Activated naive CD8-positive, alpha-beta T cell treated with anti-CD3 and anti-CD28 coated beads for 36 hours (primary cell): ENCODE results near the gene GALNS. TPM values are rescaled to one million over a fixed set of nuclear protein-coding genes. Genes with fewer than 3 reads are reported as not detected.
"Not testable (repeated sequence)": the region's sequence is repeated elsewhere in the genome, so short reads cannot be mapped to it uniquely, and the experiment has no call there.

Experiments used
- DNase-seq: peaks from one replicate; pipeline ENCODE4 v3.0.0; 2021
- H3K27ac Mint-ChIP-seq: one replicate; pipeline ENCODE4 v1.8.0; 2022; ENCODE audit warnings: mild to moderate bottlenecking, moderate library complexity, mixed read lengths
- H3K27me3 Mint-ChIP-seq: one replicate; pipeline ENCODE4 v1.8.0; 2022; ENCODE audit warnings: mild to moderate bottlenecking, mixed read lengths
- H3K36me3 Mint-ChIP-seq: one replicate; pipeline ENCODE4 v1.8.0; 2021; ENCODE audit warnings: mild to moderate bottlenecking, mixed read lengths
- H3K4me1 Mint-ChIP-seq: one replicate; pipeline ENCODE4 v1.8.0; 2021; ENCODE audit warnings: mixed read lengths
- H3K4me3 Mint-ChIP-seq: one replicate; pipeline ENCODE4 v1.8.0; 2022; ENCODE audit warnings: mild to moderate bottlenecking, moderate library complexity, mixed read lengths
- H3K9me3 Mint-ChIP-seq: one replicate; pipeline ENCODE4 v1.8.0; 2022; ENCODE audit warnings: mixed read lengths
- total RNA-seq, 2 experiments: library from RNA; stranded (reverse); gene quantifications; one replicate each; pipeline ENCODE4 v1.2.3, GENCODE V29; 2021

Gene GALNS
- total RNA-seq, 2 experiments from 2014 or later = 14.7 to 14.9 TPM

DNA sequence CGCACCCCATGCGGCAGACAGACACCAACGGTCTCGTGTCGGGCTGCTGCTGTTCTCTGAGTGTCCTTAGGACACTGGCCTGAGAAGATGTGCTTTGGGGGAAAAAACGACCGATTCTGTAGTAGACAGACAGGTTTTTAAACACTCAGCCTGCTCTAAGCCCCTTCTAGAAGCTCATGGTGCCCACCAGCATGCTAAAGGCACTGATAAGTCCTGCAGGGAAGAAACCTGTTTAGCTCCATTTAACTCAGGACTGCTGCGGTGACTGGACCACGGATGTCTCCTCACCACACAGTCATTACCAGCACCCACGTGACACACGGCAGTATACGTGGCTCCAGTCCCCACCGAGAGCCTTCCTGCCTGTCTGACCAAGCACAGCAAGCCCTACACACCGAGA is 26.0 kb downstream of the GALNS start:
- no peaks in the 10 kb centered on the region for H3K36me3 Mint-ChIP-seq
- no peaks in the 10 kb centered on the region for H3K4me1 Mint-ChIP-seq
- H3K4me3 Mint-ChIP-seq = no peak overlapping the region
- H3K27ac Mint-ChIP-seq = no peak overlapping the region
- H3K9me3 Mint-ChIP-seq = no peaks in the 10 kb centered on the region
- H3K27me3 Mint-ChIP-seq = no peaks in the 10 kb centered on the region
- DNase-seq = no peak

DNA sequence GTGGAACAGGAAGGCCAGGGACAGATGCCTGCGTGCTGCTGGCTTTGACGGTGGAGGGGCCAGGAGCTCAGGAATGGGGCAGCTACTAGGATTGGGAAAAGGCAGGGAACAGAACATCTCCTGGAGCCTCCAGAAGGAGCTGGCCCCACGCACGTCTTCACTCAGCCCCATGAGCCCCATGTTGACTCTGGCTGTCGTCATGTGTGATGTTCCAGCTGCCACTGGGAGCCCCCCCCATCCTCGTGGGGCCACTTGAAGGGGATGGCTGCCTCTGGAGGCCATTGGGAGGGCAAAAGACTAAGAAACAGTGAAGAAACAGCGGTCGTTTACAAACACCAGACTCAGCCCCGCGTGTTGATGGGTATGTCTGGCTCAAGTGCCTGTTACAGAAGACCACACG is 26.5 kb downstream of the GALNS start:
- Mint-ChIP-seq H3K4me1 (no peaks in the 10 kb centered on the region), H3K9me3 (no peaks in the 10 kb centered on the region), H3K4me3 (no peak overlapping the region), H3K27ac (no peak overlapping the region), H3K27me3 (no peaks in the 10 kb centered on the region), H3K36me3 (no peaks in the 10 kb centered on the region)
- DNase-seq = no peak

DNA sequence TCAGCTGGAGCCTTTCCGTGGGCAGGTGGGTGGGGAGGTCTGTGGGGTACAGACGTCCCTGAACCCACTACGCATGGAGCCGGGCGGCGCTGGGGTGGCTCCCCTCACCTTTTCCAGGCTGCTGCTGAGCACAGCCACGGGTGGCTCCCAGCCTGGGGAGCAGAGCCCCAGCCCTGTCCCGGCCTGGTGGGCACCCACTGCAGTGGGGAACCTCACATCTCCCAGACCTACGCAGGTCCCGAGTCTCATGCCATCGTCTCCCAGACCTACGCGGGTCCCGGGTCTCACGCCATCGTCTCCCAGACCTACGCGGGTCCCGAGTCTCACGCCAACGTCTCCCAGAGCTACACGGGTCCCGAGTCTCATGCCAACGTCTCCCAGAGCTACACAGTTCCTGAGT is 28.0 kb downstream of the GALNS start:
- Mint-ChIP-seq H3K36me3 (no peaks in the 10 kb centered on the region), H3K4me1 (no peaks in the 10 kb centered on the region), H3K9me3 (no peaks in the 10 kb centered on the region), H3K27me3 (no peaks in the 10 kb centered on the region), H3K27ac (no peak overlapping the region), H3K4me3 (no peak overlapping the region)
- DNase-seq = no peak

DNA sequence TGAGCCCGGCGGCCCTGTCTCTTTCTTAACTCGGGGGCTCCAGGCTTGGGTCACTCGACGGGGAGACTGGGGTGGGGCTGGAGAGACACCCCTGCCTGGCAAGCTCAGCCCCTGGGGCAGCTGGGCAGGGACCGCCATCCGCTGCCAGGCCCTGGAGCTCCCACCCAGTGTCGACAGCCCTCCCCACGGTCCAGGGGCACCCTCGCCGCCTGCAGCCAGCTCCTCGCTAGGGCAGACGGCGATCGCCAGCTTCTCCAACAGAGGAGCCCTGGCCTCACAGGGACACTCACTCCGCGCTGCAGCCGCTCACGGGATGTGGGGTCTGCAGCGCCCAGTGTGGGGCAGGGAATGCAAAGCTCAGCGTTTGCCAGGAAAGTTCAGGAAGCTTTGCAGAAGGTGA is 29.0 kb downstream of the GALNS start:
- Mint-ChIP-seq H3K27ac (no peak overlapping the region), H3K9me3 (no peaks in the 10 kb centered on the region), H3K4me1 (no peaks in the 10 kb centered on the region), H3K4me3 (no peak overlapping the region), H3K27me3 (no peaks in the 10 kb centered on the region), H3K36me3 (no peaks in the 10 kb centered on the region)
- DNase-seq = no peak

DNA sequence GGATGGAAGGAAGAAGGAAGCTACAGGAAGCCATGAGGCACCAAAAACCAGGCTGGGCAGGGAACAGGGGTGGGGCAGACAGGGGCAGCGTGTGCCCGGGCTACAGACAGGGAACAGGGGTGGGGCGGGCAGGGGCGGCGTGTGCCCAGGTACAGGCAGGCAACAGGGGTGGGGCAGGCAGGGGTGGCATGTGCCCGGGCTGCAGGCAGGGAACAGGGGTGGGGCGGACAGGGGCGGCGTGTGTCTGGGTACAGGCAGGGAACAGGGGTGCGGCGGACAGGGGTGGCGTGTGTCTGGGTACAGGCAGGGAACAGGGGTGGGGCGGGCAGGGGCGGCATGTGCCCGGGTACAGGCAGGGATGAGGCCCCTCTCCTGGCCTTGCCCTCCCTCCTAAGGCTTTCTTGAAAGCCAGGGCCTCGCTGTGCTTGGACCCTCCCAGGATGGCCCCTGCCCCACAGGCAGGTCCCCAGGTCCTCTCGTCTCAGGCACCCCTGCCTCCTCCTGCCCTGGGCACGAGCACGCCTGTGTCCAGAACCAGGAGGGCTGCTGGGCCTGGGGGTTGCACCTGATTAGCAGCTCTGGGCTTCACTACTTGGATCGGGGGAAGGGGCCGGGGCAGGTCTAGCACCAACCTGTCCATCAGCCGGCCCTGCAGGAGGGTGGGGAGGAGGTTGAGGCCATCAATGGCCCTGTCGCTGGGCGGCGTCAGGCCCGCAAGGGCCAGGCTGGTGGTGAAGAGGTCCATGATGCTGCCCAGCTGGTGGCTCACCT is 30.5 kb downstream of the GALNS start:
- no peaks in the 10 kb centered on the region for H3K27me3 Mint-ChIP-seq

DNA sequence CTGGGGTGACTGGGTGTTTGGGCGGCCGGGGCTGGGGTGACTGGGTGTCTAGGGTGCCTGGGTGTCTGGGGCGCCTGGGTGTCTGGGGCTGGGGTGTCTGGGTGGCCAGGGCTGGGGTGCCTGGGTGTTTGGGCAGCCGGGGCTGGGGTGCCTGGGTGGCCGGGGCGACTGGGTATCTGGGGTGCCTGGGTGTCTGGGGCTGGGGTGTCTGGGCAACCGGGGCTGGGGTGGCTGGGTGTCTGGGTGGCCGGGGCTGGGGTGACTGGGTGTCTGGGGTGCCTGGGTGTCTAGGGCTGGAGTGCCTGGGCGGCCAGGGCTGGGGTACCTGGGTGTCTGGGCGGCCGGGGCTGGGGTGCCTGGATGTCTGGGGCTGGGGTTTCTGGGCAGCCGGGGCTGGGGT is 31.6 kb downstream of the GALNS start:
- Mint-ChIP-seq H3K36me3 (no peaks in the 10 kb centered on the region), H3K4me3 (no peak overlapping the region), H3K9me3 (no peaks in the 10 kb centered on the region), H3K4me1 (no peaks in the 10 kb centered on the region), H3K27ac (no peak overlapping the region), H3K27me3 (no peaks in the 10 kb centered on the region)
- DNase-seq = no peak

More for the DNA sequence above, 30.5 kb downstream of the GALNS start:
- Mint-ChIP-seq H3K27ac (no peak overlapping the region), H3K36me3 (no peaks in the 10 kb centered on the region), H3K4me3 (no peak overlapping the region), H3K9me3 (no peaks in the 10 kb centered on the region), H3K4me1 (no peaks in the 10 kb centered on the region)
- no peak for DNase-seq

DNA sequence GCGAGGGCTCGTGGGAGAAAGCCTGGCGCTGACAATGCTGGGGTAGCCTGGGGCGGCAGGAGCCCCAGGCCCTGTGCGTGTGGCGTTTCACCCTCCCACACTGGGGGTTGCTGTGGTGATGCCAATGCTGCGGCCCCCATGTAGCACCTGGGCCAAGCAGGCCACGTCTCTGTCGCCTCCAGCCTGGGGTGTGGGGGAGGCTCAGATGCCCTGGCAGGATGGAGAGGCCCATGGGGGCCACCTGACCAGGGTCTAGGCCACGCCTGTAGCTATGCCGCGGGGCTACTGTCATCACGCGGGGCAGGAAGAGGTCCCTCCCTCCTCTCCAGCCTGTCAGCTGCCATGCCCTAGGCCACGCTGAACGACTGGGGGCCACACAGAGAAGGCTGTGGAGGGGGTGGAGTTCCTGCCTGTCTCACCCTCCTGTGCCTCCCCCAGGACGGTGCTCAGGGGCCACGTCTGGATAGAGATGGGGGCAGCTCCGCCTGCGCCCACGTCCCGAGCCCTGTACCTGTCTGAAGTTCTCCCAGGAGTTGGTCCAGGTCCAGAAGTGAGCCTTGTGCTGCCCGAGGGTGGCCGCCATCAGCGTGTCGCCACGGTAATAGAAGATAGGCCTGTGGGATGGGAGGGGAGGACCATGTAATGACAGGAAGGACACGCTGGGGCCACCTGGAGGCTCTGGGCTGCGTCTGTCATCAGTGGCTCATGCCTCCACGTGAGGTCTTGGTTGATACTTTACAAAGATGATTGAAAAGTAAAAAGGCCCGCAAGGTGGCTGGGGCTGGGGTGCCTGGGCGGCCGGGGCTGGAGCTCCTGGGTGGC is 32.3 kb downstream of the GALNS start:
- no peaks in the 10 kb centered on the region for H3K4me1 Mint-ChIP-seq
- no peaks in the 10 kb centered on the region for H3K9me3 Mint-ChIP-seq
- H3K4me3 Mint-ChIP-seq = no peak overlapping the region
- no peaks in the 10 kb centered on the region for H3K36me3 Mint-ChIP-seq
- no peak overlapping the region for H3K27ac Mint-ChIP-seq
- DNase-seq = no peak
- no peaks in the 10 kb centered on the region for H3K27me3 Mint-ChIP-seq

DNA sequence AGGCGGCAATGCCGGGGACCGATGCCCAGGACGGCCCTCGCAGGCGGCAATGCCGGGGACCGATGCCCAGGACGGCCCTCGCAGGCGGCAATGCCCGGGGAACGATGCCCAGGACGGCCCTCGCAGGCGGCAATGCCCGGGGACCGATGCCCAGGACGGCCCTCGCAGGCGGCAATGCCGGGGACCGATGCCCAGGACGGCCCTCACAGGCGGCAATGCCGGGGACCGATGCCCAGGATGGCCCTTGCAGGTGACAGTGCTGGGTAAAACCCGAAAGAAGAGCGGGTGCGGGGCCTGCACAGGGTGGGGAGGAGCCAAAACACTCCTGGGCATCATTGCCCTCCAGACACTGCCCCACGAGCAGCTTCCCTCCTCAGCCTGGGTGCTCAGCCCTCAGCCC is 33.1 kb downstream of the GALNS start:
- H3K4me1 Mint-ChIP-seq, DNase-seq, H3K36me3 Mint-ChIP-seq, H3K27me3 Mint-ChIP-seq, H3K9me3 Mint-ChIP-seq, H3K27ac Mint-ChIP-seq, H3K4me3 Mint-ChIP-seq: not testable (repeated sequence)

DNA sequence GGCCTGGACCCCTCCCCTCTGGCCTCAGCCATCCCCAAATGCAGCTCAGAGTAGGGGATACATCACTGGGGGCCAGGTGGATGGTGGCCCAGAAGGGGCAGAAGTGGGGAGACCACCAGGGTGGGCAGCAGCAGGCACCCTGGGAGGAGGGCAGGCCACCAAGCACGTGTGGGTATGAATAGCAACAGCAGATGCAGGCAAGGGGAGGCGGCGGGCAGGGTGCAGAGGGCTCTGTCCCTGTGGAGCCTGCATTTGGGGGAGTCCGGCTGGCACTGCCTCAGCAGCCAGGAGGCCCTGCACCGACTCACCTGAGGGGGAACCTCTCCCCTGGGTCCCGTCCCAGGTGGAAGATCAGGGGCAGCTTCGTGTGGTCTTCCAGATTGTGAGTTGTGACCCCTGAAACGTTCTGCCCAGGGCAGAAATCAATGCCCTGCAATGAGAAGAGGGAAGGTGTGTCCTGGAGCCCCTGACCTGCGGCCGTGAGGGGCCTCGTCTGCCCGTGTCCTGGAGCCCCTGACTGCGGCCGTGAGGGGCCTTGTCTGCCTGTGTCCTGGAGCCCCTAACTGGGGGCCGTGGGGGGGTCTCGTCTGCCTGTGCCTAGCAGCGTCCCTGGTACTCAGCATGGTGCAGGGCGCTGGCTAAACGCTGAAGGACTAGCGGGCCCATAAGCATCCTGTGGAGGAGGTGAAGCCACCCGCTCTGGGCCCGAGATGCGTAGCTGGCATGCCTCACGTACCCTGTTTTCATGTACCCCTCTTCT is 34.3 kb downstream of the GALNS start:
- DNase-seq = no peak
- Mint-ChIP-seq H3K36me3 (no peaks in the 10 kb centered on the region), H3K27me3 (no peaks in the 10 kb centered on the region), H3K27ac (no peak overlapping the region), H3K4me1 (no peaks in the 10 kb centered on the region), H3K4me3 (no peak overlapping the region), H3K9me3 (no peaks in the 10 kb centered on the region)

DNA sequence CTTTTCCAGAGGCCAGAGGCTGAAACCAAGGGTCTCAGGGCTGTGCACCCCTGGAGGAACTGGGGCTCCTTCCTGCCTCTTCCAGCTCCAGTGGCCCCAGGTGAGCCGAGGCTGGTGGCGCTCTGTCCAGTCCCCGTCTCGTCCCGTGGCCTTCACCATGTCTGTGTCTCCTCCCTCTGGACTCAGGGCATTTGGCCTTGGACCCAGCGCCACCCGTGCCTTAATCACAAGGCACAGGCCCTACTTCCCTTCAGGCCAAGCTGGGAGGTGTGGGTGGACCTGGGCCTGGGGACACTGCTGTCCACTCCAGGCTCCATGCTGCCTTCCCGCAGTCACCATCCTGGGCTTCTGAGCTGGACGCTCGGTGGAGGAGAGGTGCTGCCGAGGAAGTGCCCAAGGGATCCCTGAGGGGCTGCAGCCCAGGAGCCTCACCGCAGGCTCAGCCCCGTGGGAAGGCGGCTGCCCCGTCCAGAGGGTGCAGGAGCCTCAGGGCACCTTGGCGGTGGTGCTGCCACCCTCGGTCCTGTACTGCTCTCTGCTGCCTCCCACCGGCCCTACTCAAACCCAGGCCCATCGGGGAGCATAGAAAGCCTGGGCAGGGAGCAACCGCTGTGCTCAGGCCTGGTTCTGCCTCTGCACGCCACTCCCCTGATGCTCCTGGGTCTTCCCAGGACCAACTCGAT is 35.4 kb downstream of the GALNS start:
- Mint-ChIP-seq H3K27me3 (no peaks in the 10 kb centered on the region), H3K4me1 (no peaks in the 10 kb centered on the region), H3K4me3 (no peak overlapping the region), H3K36me3 (no peaks in the 10 kb centered on the region), H3K9me3 (no peaks in the 10 kb centered on the region), H3K27ac (no peak overlapping the region)
- DNase-seq = no peak

DNA sequence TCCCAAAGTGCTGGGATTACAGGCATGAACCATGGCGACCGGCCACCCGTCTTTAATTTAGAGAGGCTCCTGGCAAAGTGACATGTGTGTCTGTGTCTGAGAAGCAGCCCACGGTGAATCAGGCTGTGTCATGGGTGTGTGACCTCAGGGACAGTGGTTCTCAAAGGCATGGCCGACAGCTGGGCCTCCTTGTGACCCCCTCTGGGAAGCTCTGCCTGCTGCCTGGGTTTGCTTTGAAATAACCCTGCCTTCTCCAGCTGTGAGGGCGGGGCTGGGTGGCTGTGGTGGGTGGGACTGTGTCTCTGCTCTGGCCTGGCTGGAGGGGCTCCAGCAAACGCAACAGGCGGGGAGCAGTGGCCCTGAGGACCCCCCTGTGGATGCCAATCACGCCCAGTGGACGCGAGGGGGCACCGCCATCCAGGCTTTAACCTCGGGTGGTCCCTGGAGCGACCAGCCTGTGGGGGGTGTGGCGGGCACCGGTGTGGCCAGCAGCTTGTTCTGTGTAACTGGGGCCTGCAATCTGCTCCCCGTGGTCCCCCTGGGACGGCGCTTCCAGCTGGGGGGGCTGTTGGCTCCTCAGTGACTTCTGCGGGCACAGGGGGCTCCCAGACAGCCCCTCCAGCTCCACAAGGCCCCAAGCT is 36.2 kb downstream of the GALNS start:
- Mint-ChIP-seq H3K4me1 (no peaks in the 10 kb centered on the region), H3K36me3 (no peaks in the 10 kb centered on the region), H3K4me3 (no peak overlapping the region), H3K9me3 (no peaks in the 10 kb centered on the region), H3K27me3 (no peaks in the 10 kb centered on the region), H3K27ac (no peak overlapping the region)
- DNase-seq = no peak

DNA sequence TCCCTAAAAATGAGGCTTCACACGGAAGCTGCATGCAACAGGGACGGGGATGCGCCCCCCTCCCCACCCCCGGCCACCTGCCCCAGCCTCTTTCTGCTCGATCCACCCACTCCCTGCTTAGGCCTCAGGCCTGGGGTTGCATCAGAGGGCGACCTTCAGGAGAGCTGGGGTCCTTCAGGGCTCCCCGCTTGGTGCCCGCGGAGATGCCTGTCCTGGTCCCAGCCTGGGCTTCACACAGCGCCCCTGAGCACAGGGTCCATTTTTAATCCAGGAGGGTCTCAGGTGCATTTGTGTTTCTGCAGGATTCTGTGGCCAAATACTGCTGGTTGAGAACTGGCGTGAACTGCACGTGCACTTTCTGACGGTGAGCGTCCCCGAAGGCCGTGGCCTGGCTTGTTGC is 37.6 kb downstream of the GALNS start:
- Mint-ChIP-seq H3K27me3 (no peaks in the 10 kb centered on the region), H3K4me3 (no peak overlapping the region), H3K4me1 (no peaks in the 10 kb centered on the region), H3K27ac (no peak overlapping the region), H3K36me3 (no peaks in the 10 kb centered on the region), H3K9me3 (no peaks in the 10 kb centered on the region)
- DNase-seq = no peak

DNA sequence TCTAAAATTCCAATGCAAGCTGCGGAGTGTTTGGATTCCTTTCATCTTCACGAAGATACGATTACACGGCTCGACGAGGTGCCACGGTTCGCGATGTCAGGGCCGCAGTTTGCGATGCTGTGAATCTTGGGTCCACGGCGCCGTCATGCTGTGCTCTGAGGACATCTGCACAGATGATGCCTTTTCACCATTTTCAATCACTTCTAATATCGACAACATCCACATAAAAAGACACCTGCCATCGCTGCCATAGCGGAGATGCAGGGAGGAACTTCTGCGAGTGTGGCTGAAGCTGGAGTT is 38.2 kb downstream of the GALNS start:
- no peak for DNase-seq
- no peak overlapping the region for H3K27ac Mint-ChIP-seq
- no peak overlapping the region for H3K4me3 Mint-ChIP-seq
- H3K9me3 Mint-ChIP-seq = no peaks in the 10 kb centered on the region
- H3K27me3 Mint-ChIP-seq = no peaks in the 10 kb centered on the region
- no peaks in the 10 kb centered on the region for H3K36me3 Mint-ChIP-seq
- no peaks in the 10 kb centered on the region for H3K4me1 Mint-ChIP-seq

DNA sequence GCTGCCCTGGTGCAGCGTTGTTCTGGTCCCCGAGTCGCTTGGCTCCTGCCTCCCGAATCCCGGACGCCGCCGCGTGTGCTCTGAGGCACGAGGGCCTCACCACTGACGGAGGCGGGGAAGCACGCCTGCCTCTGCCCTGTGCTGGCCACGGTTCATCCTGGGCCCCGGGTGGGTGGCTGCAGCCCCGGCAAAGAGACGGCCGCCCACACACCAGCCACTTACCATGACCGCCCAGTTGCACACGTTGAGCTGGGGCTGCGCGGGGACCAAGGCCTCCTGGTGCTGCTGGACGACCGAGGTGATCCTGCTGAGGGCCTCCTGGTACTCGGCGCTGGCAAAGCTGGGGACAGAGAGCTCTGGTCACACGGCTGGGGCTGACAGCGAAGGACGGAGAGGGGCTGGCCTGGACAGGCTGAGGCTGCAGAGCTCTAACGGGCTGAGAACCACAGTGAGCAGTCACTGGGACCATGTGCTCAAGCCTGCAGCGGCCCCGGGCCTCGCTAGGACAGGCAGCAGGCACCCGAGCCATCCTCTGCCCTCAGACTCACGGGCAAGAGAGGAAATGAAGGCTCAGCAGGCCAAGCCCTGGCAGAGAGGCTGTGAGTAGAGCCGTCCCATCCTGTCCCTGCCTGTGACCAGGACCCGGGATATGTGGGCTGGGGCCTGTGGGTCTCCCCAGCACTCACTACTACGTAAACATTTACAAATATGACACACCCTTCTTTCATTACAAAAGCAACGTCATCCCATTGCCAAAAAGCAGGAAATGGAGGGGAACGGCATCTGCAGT is 38.8 kb downstream of the GALNS start:
- Mint-ChIP-seq H3K9me3 (no peaks in the 10 kb centered on the region), H3K27ac (no peak overlapping the region), H3K27me3 (no peaks in the 10 kb centered on the region), H3K36me3 (no peaks in the 10 kb centered on the region), H3K4me1 (no peaks in the 10 kb centered on the region), H3K4me3 (no peak overlapping the region)
- no peak for DNase-seq
